CD4-positive, alpha-beta memory T cell (primary cell): ENCODE results near the gene HVCN1. TPM values are rescaled to one million over a fixed set of nuclear protein-coding genes. Genes with fewer than 3 reads are reported as not detected.

Source experiments
- CTCF ChIA-PET: fragments of 350-600 bp; sonication (Branson Sonifier 250); formaldehyde crosslinking; loops from one replicate; lab custom pipeline; 2021; ENCODE audit warnings: inconsistent platforms; ENCODE audit not compliant: partially characterized antibody; lab: Charles Lee
- POLR2A ChIA-PET: fragments of 350-600 bp; sonication (Branson Sonifier 250); formaldehyde crosslinking; loops from one replicate; lab custom pipeline; 2021; ENCODE audit not compliant: partially characterized antibody; lab: Charles Lee
- DNase-seq, 5 donors: peaks; one replicate each; pipeline versions ENCODE4 v3.0.0 to v3.0.0-alpha.2; 2020 to 2022; ENCODE audit warnings: mixed read lengths in 1 of 5
- H3K27ac ChIP-seq: one replicate; pipeline ENCODE4 v1.7.0; 2013; ENCODE audit warnings: low read depth, low read length
- H3K27me3 ChIP-seq: 2 replicates; pipeline ENCODE4 v1.7.0; 2013; ENCODE audit warnings: mild to moderate bottlenecking, low read length, moderate library complexity; ENCODE audit not compliant: insufficient read depth
- H3K36me3 ChIP-seq: 2 replicates; pipeline ENCODE4 v1.7.0; 2013; ENCODE audit warnings: mild to moderate bottlenecking, low read length, moderate library complexity; ENCODE audit not compliant: insufficient read depth
- H3K4me1 ChIP-seq: 2 replicates; pipeline ENCODE4 v1.7.0; 2013; ENCODE audit warnings: mild to moderate bottlenecking, low read length, moderate library complexity; ENCODE audit not compliant: insufficient read depth
- H3K4me3 ChIP-seq, 2 donors: one replicate each; pipeline ENCODE4 v1.7.0; 2013; ENCODE audit warnings: low read length in 2 of 2, mild to moderate bottlenecking in 1 of 2
- H3K9me3 ChIP-seq, 2 donors: one replicate each; pipeline ENCODE4 v1.7.0; 2013; ENCODE audit warnings: low read length in 2 of 2, control low read depth in 1 of 2; ENCODE audit not compliant: control insufficient read depth in 1 of 2
- H3K27ac Mint-ChIP-seq, 7 donors: one replicate each; pipeline ENCODE4 v1.8.0; 2020 to 2021; ENCODE audit warnings: mixed read lengths in 7 of 7, mild to moderate bottlenecking in 6 of 7, inconsistent platforms in 3 of 7, moderate library complexity in 3 of 7
- H3K27me3 Mint-ChIP-seq, 2 donors: one replicate each; pipeline ENCODE4 v1.8.0; 2020 to 2021; ENCODE audit warnings: mixed read lengths in 2 of 2
- H3K36me3 Mint-ChIP-seq, 2 donors: one replicate each; pipeline ENCODE4 v1.8.0; 2020 to 2021; ENCODE audit warnings: mixed read lengths in 2 of 2, inconsistent platforms in 1 of 2, mild to moderate bottlenecking in 1 of 2
- H3K4me1 Mint-ChIP-seq, 4 donors: one replicate each; pipeline ENCODE4 v1.8.0; 2020 to 2021; ENCODE audit warnings: mixed read lengths in 4 of 4, mild to moderate bottlenecking in 1 of 4
- H3K4me3 Mint-ChIP-seq, 8 donors: one replicate each; pipeline ENCODE4 v1.8.0; 2020 to 2021; ENCODE audit warnings: mixed read lengths in 8 of 8, mild to moderate bottlenecking in 7 of 8, moderate library complexity in 6 of 8, inconsistent platforms in 3 of 8
- H3K9me3 Mint-ChIP-seq, 8 donors: one replicate each; pipeline ENCODE4 v1.8.0; 2020 to 2021; ENCODE audit warnings: mixed read lengths in 8 of 8, mild to moderate bottlenecking in 5 of 8, inconsistent platforms in 3 of 8, moderate library complexity in 1 of 8
- intact Hi-C: fragments of 100-400 bp; cut with micrococcal nuclease; formaldehyde crosslinking; loops from one replicate; pipeline ENCODE4 v1.15.1; 2023
- polyA plus RNA-seq, 2 donors: library from polyadenylated mRNA; unstranded; fragments of 300-500 nt; fragmentation: Illumina TruSeq; gene quantifications; one replicate each; pipeline ENCODE4 v1.2.3, GENCODE V29; 2021
- total RNA-seq, 2 experiments: library from RNA; stranded (reverse); gene quantifications; one replicate each; pipeline ENCODE4 v1.2.3, GENCODE V29; 2021

The HVCN1 gene
- total and polyA plus RNA-seq, 4 experiments from 2014 or later = 6.4 to 16.4 (median 7.6) TPM

DNA sequence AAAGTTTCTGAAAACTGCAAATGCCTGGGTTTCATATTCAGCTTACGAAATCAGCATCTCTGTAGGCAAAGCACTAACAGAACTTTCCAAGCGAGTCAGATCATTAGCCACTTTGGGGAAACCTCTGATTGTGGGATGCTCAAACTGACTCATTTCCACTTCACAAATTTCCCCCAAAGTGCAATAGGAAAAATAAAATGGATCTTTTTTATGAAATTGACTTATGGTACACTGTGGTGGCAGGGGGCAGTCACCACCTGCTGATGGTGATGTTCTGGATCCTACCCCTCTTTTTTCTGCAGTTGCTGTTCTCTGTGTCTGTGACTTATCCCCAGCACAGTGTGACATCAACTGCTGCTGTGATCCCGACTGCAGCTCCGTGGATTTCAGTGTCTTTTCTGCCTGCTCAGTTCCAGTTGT, 69.4 kb downstream of the HVCN1 start:
- no peaks in the 10 kb centered on the region for H3K36me3 Mint-ChIP-seq
- intact Hi-C loops = loop anchor here (1.0 kb wide), 2 partner anchors 207 to 269 kb away; no protein-coding TSS in a partner anchor
- H3K27ac Mint-ChIP-seq = no peak overlapping the region
- H3K27me3 ChIP-seq = no peaks in the 10 kb centered on the region
- no peaks in the 10 kb centered on the region for H3K9me3 Mint-ChIP-seq
- H3K27ac ChIP-seq = no peak overlapping the region
- no peaks in the 10 kb centered on the region for H3K9me3 ChIP-seq
- no peak overlapping the region for H3K4me3 ChIP-seq
- ChIA-PET CTCF (interaction anchor here (1.1 kb wide), 2 partner anchors 18 to 116 kb away, joined by 3 to 4 read pairs; no protein-coding TSS in a partner anchor), POLR2A (no interaction called here)
- no peak for DNase-seq
- H3K4me1 Mint-ChIP-seq = peaks cover 0 to 2% (median under 1%) of the 10 kb centered on the region in 4 donors
- no peaks in the 10 kb centered on the region for H3K36me3 ChIP-seq
- H3K4me3 Mint-ChIP-seq = no peak overlapping the region
- H3K4me1 ChIP-seq = peaks cover 3% of the 10 kb centered on the region
- H3K27me3 Mint-ChIP-seq = no peaks in the 10 kb centered on the region

GRCh38 chr12:110616471-110617115, 72.3 kb downstream of the HVCN1 start:
- Histone ChIP-seq H3K9me3 (no peaks in the 10 kb centered on the region), H3K36me3 (no peaks in the 10 kb centered on the region), H3K4me1 (peaks cover 8% of the 10 kb centered on the region), H3K4me3 (no peak overlapping the region), H3K27ac (no peak overlapping the region), H3K27me3 (no peaks in the 10 kb centered on the region)
- intact Hi-C loops = no loop called here
- ChIA-PET POLR2A (no interaction called here), CTCF (interaction anchor here (1.1 to 6.8 kb wide), 4 partner anchors 14 to 166 kb away, joined by 3 to 57 read pairs (median 12); partner anchors contain the start of gene ARPC3)
- Mint-ChIP-seq H3K27me3 (no peaks in the 10 kb centered on the region), H3K4me3 (peak overlapping the region in 1 of 8 donors; percentile 35), H3K9me3 (no peaks in the 10 kb centered on the region), H3K27ac (peak overlapping the region in 1 of 7 donors; percentile 22), H3K36me3 (no peaks in the 10 kb centered on the region), H3K4me1 (peaks cover 3 to 9% (median 6%) of the 10 kb centered on the region in 4 donors)
- DNase-seq = no peak

DNA sequence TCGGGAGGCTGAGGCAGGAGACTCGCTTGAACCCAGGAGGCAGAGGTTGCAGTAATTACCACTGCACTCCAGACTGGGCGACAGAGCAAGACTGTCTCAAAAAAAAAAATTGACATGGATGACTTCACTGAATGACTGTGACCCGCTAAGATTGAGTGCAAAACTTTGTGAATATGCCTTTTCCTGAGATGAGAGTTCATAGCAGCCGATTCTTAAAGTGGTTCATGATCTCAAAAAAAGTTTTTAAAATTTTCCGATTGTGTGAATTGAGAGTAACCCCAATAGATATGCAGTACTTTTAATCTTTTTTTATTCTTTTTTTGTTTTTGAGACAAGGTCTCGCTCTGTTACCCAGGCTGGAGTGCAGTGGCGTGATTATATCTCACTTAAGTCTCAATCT, 73.7 kb downstream of the HVCN1 start:
- Histone ChIP-seq H3K27me3 (no peaks in the 10 kb centered on the region), H3K4me3 (no peak overlapping the region), H3K9me3 (no peaks in the 10 kb centered on the region), H3K27ac (no peak overlapping the region), H3K36me3 (no peaks in the 10 kb centered on the region), H3K4me1 (peaks cover 8% of the 10 kb centered on the region)
- CTCF ChIA-PET = interaction anchor here (1.4 to 6.8 kb wide), 5 partner anchors 14 to 184 kb away, joined by 3 to 57 read pairs (median 9); partner anchors contain the start of genes ARPC3 and FAM216A
- POLR2A ChIA-PET = interaction anchor here (0.6 to 2.3 kb wide), 2 partner anchors 75 to 912 kb away, joined by 3 to 15 read pairs; partner anchors contain the start of gene HVCN1
- Mint-ChIP-seq H3K27ac (peak overlapping the region in 3 of 7 donors; percentile 66 to 82 (median 77)), H3K36me3 (no peaks in the 10 kb centered on the region), H3K9me3 (no peaks in the 10 kb centered on the region), H3K27me3 (no peaks in the 10 kb centered on the region), H3K4me1 (peaks cover 4 to 9% (median 6%) of the 10 kb centered on the region in 4 donors), H3K4me3 (peak overlapping the region in 3 of 8 donors; percentile 30 to 54 (median 40))
- intact Hi-C loops = loop anchor here (2.0 kb wide), 1 partner anchor 128 kb away; the partner anchor contains the start of gene PPP1CC
- DNase-seq = no peak

DNA sequence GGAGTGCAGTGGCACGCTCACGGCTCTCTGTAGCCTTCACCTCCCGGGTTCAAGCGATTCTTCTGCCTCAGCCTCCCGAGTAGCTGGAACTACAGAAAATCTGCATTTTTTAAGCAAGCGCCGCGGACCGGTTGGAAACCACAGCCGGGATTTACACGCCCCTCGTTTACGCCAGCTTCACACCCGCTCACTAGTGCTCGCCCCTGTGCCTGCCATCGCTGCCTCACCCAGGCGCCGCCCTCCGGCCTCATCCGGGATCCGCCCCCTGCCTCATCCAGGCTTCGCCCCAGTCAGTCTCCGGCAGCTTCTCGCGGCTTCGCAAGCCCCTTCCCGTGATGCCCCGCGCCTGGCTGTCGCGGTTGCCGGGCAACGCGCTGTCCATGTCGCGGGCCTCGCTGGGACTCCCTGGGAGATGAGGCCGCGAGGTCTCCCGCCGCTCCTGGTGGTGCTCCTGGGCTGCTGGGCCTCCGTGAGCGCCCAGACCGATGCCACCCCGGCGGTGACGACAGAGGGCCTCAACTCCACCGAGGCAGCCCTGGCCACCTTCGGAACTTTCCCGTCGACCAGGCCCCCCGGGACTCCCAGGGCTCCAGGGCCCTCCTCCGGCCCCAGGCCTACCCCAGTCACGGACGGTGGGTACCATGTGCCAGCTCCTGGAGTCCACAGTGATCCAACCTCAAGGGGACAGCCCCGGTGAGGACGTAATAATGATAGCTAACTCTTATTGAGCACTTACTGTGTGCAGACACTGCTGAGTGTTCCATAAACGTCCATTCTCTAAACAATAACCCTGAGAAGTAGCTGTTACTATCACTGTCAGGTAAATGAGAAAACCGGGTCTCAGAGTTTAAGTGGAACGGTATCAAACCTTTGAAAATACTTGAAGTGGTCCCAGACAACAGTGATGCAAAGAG, 74.9 kb downstream of the HVCN1 start, which contains the start of gene TCTN1:
Gene TCTN1, plus strand, starts transcription at position 359 of the 914 bp plus-strand sequence. Its CDS starts 54 bp downstream, at position 413.
- DNase-seq = peak; percentile 93 to 96 (median 94)
- intact Hi-C loops = loop anchor here (1.0 to 5.0 kb wide), 4 partner anchors 31 to 146 kb away; partner anchors contain the start of genes FAM216A, GPN3, PPP1CC and PPTC7
- Histone ChIP-seq H3K36me3 (no peaks in the 10 kb centered on the region), H3K4me1 (peaks cover 8% of the 10 kb centered on the region), H3K4me3 (peak within 1 kb of the TSS; percentile 53 to 86), H3K27ac (peak within 1 kb of the TSS; percentile 72), H3K9me3 (no peaks in the 10 kb centered on the region), H3K27me3 (no peaks in the 10 kb centered on the region)
- no peaks in the 10 kb centered on the region for H3K9me3 Mint-ChIP-seq
- no peaks in the 10 kb centered on the region for H3K27me3 Mint-ChIP-seq
- H3K4me3 Mint-ChIP-seq = peak within 1 kb of the TSS; percentile 86 to 90 (median 88)
- ChIA-PET POLR2A (interaction anchor here (0.6 to 2.5 kb wide), 16 partner anchors 8 to 197 kb away, joined by 3 to 18 read pairs (median 4); partner anchors contain the start of genes ARPC3, FAM216A, GPN3 and HVCN1), CTCF (interaction anchor here (0.9 to 6.8 kb wide), 9 partner anchors 9 to 183 kb away, joined by 3 to 57 read pairs (median 6); partner anchors contain the start of genes ARPC3 and FAM216A)
- peaks cover 4 to 9% (median 6%) of the 10 kb centered on the region in 4 donors for H3K4me1 Mint-ChIP-seq
- H3K36me3 Mint-ChIP-seq = no peaks in the 10 kb centered on the region
- H3K27ac Mint-ChIP-seq = peak within 1 kb of the TSS; percentile 65 to 94 (median 88)

DNA sequence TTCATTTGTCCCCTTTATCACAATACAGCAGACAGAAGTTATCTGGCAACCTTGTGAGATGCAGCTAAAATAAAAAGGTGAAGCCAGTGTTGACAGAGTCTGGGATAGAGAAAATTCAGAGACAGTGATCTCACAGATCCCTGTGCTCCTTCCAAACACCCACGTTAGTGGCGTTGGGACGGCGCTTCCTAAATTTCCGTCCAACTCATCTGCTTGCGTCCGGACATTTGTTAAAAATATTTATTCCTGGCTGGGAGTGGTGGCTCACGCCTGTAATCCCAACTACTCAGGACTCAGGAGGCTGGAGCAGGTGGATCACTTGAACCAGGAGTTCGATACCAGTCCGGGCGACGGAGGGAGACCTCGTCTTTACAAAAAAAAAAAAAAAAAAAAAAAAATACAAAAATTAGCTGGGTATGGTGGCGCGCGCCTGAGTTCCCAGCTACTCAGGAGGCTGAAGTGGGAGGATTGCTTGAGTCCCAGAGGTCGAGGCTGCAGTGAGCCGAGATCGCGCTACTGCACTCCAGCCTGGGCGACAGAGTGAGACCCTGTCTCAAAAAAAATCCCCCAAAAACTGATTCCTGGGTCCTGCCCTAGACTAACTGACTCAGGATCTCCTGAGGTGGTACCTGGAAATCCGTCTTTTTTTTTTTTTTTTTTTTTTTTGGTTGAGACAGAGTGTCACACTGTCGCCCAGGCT, 75.7 kb downstream of the HVCN1 start:
- H3K4me1 Mint-ChIP-seq = peaks cover 4 to 9% (median 6%) of the 10 kb centered on the region in 4 donors
- H3K36me3 ChIP-seq = no peaks in the 10 kb centered on the region
- peak overlapping the region; percentile 65 to 94 (median 88) for H3K27ac Mint-ChIP-seq
- H3K4me3 Mint-ChIP-seq = peak overlapping the region; percentile 86 to 90 (median 88)
- no peaks in the 10 kb centered on the region for H3K27me3 ChIP-seq
- H3K4me3 ChIP-seq = peak overlapping the region; percentile 53 to 86
- H3K36me3 Mint-ChIP-seq = no peaks in the 10 kb centered on the region
- peaks cover 8% of the 10 kb centered on the region for H3K4me1 ChIP-seq
- intact Hi-C loops = loop anchor here (1.0 to 5.0 kb wide), 2 partner anchors 30 to 111 kb away; partner anchors contain the start of genes PPTC7, RAD9B and VPS29
- CTCF ChIA-PET = interaction anchor here (0.9 to 6.8 kb wide), 8 partner anchors 8 to 182 kb away, joined by 3 to 57 read pairs (median 7); partner anchors contain the start of genes ARPC3 and FAM216A
- POLR2A ChIA-PET = interaction anchor here (0.6 to 2.5 kb wide), 13 partner anchors 7 to 198 kb away, joined by 3 to 18 read pairs (median 4); partner anchors contain the start of genes ARPC3, FAM216A, GPN3 and HVCN1
- no peak for DNase-seq
- H3K27ac ChIP-seq = peak overlapping the region; percentile 72
- H3K27me3 Mint-ChIP-seq = no peaks in the 10 kb centered on the region
- no peaks in the 10 kb centered on the region for H3K9me3 Mint-ChIP-seq
- H3K9me3 ChIP-seq = no peaks in the 10 kb centered on the region

GRCh38 chr12:110606253-110606611, 82.7 kb downstream of the HVCN1 start:
- peak overlapping the region in 6 of 7 donors; percentile 66 to 90 (median 74) for H3K27ac Mint-ChIP-seq

More at GRCh38 chr12:110606253-110606611, 82.7 kb downstream of the HVCN1 start:
- H3K4me1 Mint-ChIP-seq = peaks cover 2 to 9% (median 4%) of the 10 kb centered on the region in 4 donors
- no peak for DNase-seq
- intact Hi-C loops = no loop called here
- ChIA-PET POLR2A (interaction anchor here (0.8 to 2.1 kb wide), 5 partner anchors 7 to 156 kb away, joined by 3 to 11 read pairs (median 3); partner anchors contain the start of genes ARPC3, FAM216A and GPN3), CTCF (interaction anchor here (0.7 to 8.6 kb wide), 9 partner anchors 7 to 253 kb away, joined by 3 to 282 read pairs (median 5); partner anchors contain the start of genes ARPC3, FAM216A, GPN3 and TCTN1)
- no peaks in the 10 kb centered on the region for H3K27me3 Mint-ChIP-seq
- Histone ChIP-seq H3K27ac (no peak overlapping the region), H3K27me3 (no peaks in the 10 kb centered on the region), H3K36me3 (no peaks in the 10 kb centered on the region), H3K4me1 (peaks cover 6% of the 10 kb centered on the region), H3K9me3 (no peaks in the 10 kb centered on the region), H3K4me3 (peak overlapping the region in 1 of 2 donors; percentile 65)
- H3K36me3 Mint-ChIP-seq = no peaks in the 10 kb centered on the region
- no peaks in the 10 kb centered on the region for H3K9me3 Mint-ChIP-seq
- peak overlapping the region; percentile 78 to 93 (median 88) for H3K4me3 Mint-ChIP-seq
